Right forelimb (tissue), 1 donor: ENCODE results near the gene GPM6B.
"Not testable (repeated sequence)": the region's sequence is repeated elsewhere in the genome, so short reads cannot be mapped to it uniquely, and the experiment has no call there.

Experiments used
- DNase-seq: peaks from one replicate; pipeline ENCODE4 v3.0.0-alpha.2; 2018

GPM6B gene

GRCh38 chrX:13763489-13763888, 53.4 kb downstream of the GPM6B start:
- DNase-seq, result no peak

- no peak for DNase-seq
Observed at GRCh38 chrX:13761606-13762414, 55.1 kb downstream of the GPM6B start.

GRCh38 chrX:13760426-13760825, 56.5 kb downstream of the GPM6B start:
- no peak for DNase-seq

- DNase-seq, result no peak
Observed at GRCh38 chrX:13759152-13759718, 57.7 kb downstream of the GPM6B start.

- no peak for DNase-seq
Observed at GRCh38 chrX:13756381-13756780, 60.5 kb downstream of the GPM6B start.

- DNase-seq, result no peak
Observed at GRCh38 chrX:13755254-13755653, 61.6 kb downstream of the GPM6B start.

GRCh38 chrX:13754765-13755164, 62.1 kb downstream of the GPM6B start:
- DNase-seq, result no peak

- DNase-seq, result no peak
Observed at GRCh38 chrX:13752646-13753045, 64.2 kb downstream of the GPM6B start.

GRCh38 chrX:13752141-13752540, 64.8 kb downstream of the GPM6B start:
- DNase-seq, result no peak

GRCh38 chrX:13750812-13751211, 66.1 kb downstream of the GPM6B start:
- no peak for DNase-seq

- no peak for DNase-seq
Observed at GRCh38 chrX:13750204-13750603, 66.7 kb downstream of the GPM6B start.

GRCh38 chrX:13748486-13748885, 68.4 kb downstream of the GPM6B start:
- DNase-seq, result no peak

GRCh38 chrX:13747836-13748235, 69.1 kb downstream of the GPM6B start:
- no peak for DNase-seq

- DNase-seq, result no peak
Observed at GRCh38 chrX:13742397-13743176, 74.3 kb downstream of the GPM6B start.

GRCh38 chrX:13741695-13742094, 75.2 kb downstream of the GPM6B start:
- DNase-seq, result no peak

GRCh38 chrX:13734278-13735172, 82.4 kb downstream of the GPM6B start, which contains the start of the genes OFD1 and TRAPPC2:
Gene OFD1 (plus strand): TSS chrX:13734748. CDS start chrX:13735072, 324 bp downstream.
Gene TRAPPC2 (minus strand): TSS chrX:13734620. CDS start chrX:13719963, 14,657 bp downstream.
- peak; percentile 86 for DNase-seq

GRCh38 chrX:13733506-13733905, 83.4 kb downstream of the GPM6B start:
- DNase-seq, result no peak

- no peak for DNase-seq
Observed at GRCh38 chrX:13732246-13733067, 84.4 kb downstream of the GPM6B start.

- not testable (repeated sequence) for DNase-seq
Observed at GRCh38 chrX:13730523-13730922, 86.4 kb downstream of the GPM6B start.

- DNase-seq, result not testable (repeated sequence)
Observed at GRCh38 chrX:13726583-13726982, 90.3 kb downstream of the GPM6B start.

- DNase-seq, result not testable (repeated sequence)
Observed at GRCh38 chrX:13724878-13725277, 92.0 kb downstream of the GPM6B start.
